Activated naive CD4-positive, alpha-beta T cell treated with anti-CD3 and anti-CD28 coated beads, Interleukin-2, amount 10 ng/mL, durations not matched to agents 5 hours and 36 hours (primary cell): ENCODE results near the gene NR2F6. TPM values are rescaled to one million over a fixed set of nuclear protein-coding genes. Genes with fewer than 3 reads are reported as not detected.

Source experiments
- total RNA-seq, 2 experiments: library from RNA; stranded (reverse); gene quantifications; one replicate each; pipeline ENCODE4 v1.2.3, GENCODE V29; 2021

NR2F6 gene
- total RNA-seq, result 1 to 10 TPM; 7.8 to 9.0 TPM

GRCh38 chr19:17245535-17245984, at the start of gene NR2F6:
NR2F6 (minus strand) TSS chr19:17245919; CDS start chr19:17245220, 699 bp downstream.

GRCh38 chr19:17281391-17282304, 35.9 kb upstream of the NR2F6 start, which contains the start of gene ANKLE1:
ANKLE1 (plus strand) TSS chr19:17281901; CDS start chr19:17281921, 20 bp downstream.

GRCh38 chr19:17266975-17267788, 21.5 kb upstream of the NR2F6 start, which contains the start of gene BABAM1:
BABAM1 (plus strand) TSS chr19:17267443; CDS start chr19:17268807, 1,364 bp downstream.

GRCh38 chr19:17264641-17264979, 18.9 kb upstream of the NR2F6 start, which contains the start of gene USHBP1:
USHBP1 (minus strand) TSS chr19:17264745; CDS start chr19:17264299, 446 bp downstream.

GRCh38 chr19:17226002-17226933, 19.5 kb downstream of the NR2F6 start, which contains the start of gene OCEL1:
OCEL1 (plus strand) TSS chr19:17226226; CDS start chr19:17226248, 22 bp downstream.

GRCh38 chr19:17215127-17215971, 30.4 kb downstream of the NR2F6 start, which contains the start of gene USE1:
USE1 (plus strand) TSS chr19:17215357; CDS start chr19:17215406, 49 bp downstream.

Other genes starting within 250 kb of the NR2F6 start
- gene CPAMD8, start 219.1 kb downstream of the NR2F6 start, total RNA-seq, result 1 to 10 TPM; 1.6 to 1.7 TPM
- 10 to 100 TPM; 29.1 to 30.9 TPM for gene HAUS8, start 170.5 kb downstream of the NR2F6 start, total RNA-seq
- 100 to 1,000 TPM; 209 to 213 TPM for gene MYO9B, start 170.1 kb downstream of the NR2F6 start, total RNA-seq
- 10 to 100 TPM; 29.3 to 32.3 TPM for gene USE1, start 30.6 kb downstream of the NR2F6 start, total RNA-seq
- gene OCEL1, start 19.7 kb downstream of the NR2F6 start, total RNA-seq, result 10 to 100 TPM; 29.0 to 32.4 TPM
- under 1 TPM; 0.26 to 0.66 TPM for gene USHBP1, start 18.8 kb upstream of the NR2F6 start, total RNA-seq
- 10 to 100 TPM; 97.6 to 98.3 TPM for gene BABAM1, start 21.5 kb upstream of the NR2F6 start, total RNA-seq
- 1 to 10 TPM; 7.0 to 8.2 TPM for gene ANKLE1, start 36.0 kb upstream of the NR2F6 start, total RNA-seq
- gene ABHD8, start 57.5 kb upstream of the NR2F6 start, total RNA-seq, result 1 to 10 TPM; 9.2 to 9.6 TPM
- 10 to 100 TPM; 81.9 to 94.5 TPM for gene MRPL34, start 60.0 kb upstream of the NR2F6 start, total RNA-seq
- gene DDA1, start 63.6 kb upstream of the NR2F6 start, total RNA-seq, result 10 to 100 TPM; 47.2 to 52.9 TPM
- gene ANO8, start 88.9 kb upstream of the NR2F6 start, total RNA-seq, result 10 to 100 TPM; 16.6 to 17.4 TPM
- 10 to 100 TPM; 35.2 to 36.5 TPM for gene GTPBP3, start 91.6 kb upstream of the NR2F6 start, total RNA-seq
- gene PLVAP, start 131.4 kb upstream of the NR2F6 start, total RNA-seq, result under 1 TPM in 1 of 2 experiments, not detected in 1; 0.43 TPM
- gene CCDC194, start 148.3 kb upstream of the NR2F6 start, total RNA-seq, result 1 to 10 TPM; 2.1 to 2.2 TPM
- 100 to 1,000 TPM; 104 to 111 TPM for gene BST2, start 159.7 kb upstream of the NR2F6 start, total RNA-seq
- 10 to 100 TPM; 38.8 to 39.2 TPM for gene MVB12A, start 174.1 kb upstream of the NR2F6 start, total RNA-seq
- gene TMEM221, start 202.7 kb upstream of the NR2F6 start, total RNA-seq, result not detected
- gene NXNL1, start 215.0 kb upstream of the NR2F6 start, total RNA-seq, result not detected
- 1 to 10 TPM; 4.7 to 5.4 TPM for gene SLC27A1, start 224.6 kb upstream of the NR2F6 start, total RNA-seq